ENCODE data around the gene SPATA13.

The SPATA13 gene

GRCh38 chr13:24221007-24221406 is 60.5 kb downstream of the SPATA13 start:
- TF ChIP-seq TAF1 (IDR thresholded peaks at IDR 0.05; ENCODE audit: borderline replicate concordance, insufficient read depth, low read length): no peak
- TF ChIP-seq REST (IDR thresholded peaks at IDR 0.05; ENCODE audit: insufficient read depth in 1 of 2, low read depth in 2 of 2, low read length in 2 of 2): no peak
- TF ChIP-seq FOXP2 (optimal IDR thresholded peaks at IDR 0.05; ENCODE audit: borderline replicate concordance, extremely low read depth, extremely low read length, insufficient read depth): no peak
- no peak for TF ChIP-seq SIN3A (IDR thresholded peaks at IDR 0.05; ENCODE audit: borderline replicate concordance, insufficient read depth, low read length)
- no peak for TF ChIP-seq POLR2AphosphoS5 (IDR thresholded peaks at IDR 0.05; ENCODE audit: low read depth, low read length)

GRCh38 chr13:24222756-24223155 is 62.2 kb downstream of the SPATA13 start:
- no peak for TF ChIP-seq SIN3A (IDR thresholded peaks at IDR 0.05; ENCODE audit: borderline replicate concordance, insufficient read depth, low read length)
- no peak for TF ChIP-seq TAF1 (IDR thresholded peaks at IDR 0.05; ENCODE audit: borderline replicate concordance, insufficient read depth, low read length)
- TF ChIP-seq REST (IDR thresholded peaks at IDR 0.05; ENCODE audit: insufficient read depth in 1 of 2, low read depth in 2 of 2, low read length in 2 of 2): no peak
- TF ChIP-seq FOXP2 (optimal IDR thresholded peaks at IDR 0.05; ENCODE audit: borderline replicate concordance, extremely low read depth, extremely low read length, insufficient read depth): no peak
- TF ChIP-seq POLR2AphosphoS5 (IDR thresholded peaks at IDR 0.05; ENCODE audit: low read depth, low read length): no peak

- TF ChIP-seq TAF1 (IDR thresholded peaks at IDR 0.05; ENCODE audit: borderline replicate concordance, insufficient read depth, low read length): no peak
- TF ChIP-seq FOXP2 (optimal IDR thresholded peaks at IDR 0.05; ENCODE audit: borderline replicate concordance, extremely low read depth, extremely low read length, insufficient read depth): no peak
- no peak for TF ChIP-seq REST (IDR thresholded peaks at IDR 0.05; ENCODE audit: insufficient read depth in 1 of 2, low read depth in 2 of 2, low read length in 2 of 2)
- TF ChIP-seq POLR2AphosphoS5 (IDR thresholded peaks at IDR 0.05; ENCODE audit: low read depth, low read length): no peak
- no peak for TF ChIP-seq SIN3A (IDR thresholded peaks at IDR 0.05; ENCODE audit: borderline replicate concordance, insufficient read depth, low read length)
These were observed 63.1 kb downstream of the SPATA13 start for GRCh38 chr13:24223341-24224231.

GRCh38 chr13:24224232-24224680 is 63.7 kb downstream of the SPATA13 start:
- TF ChIP-seq FOXP2 (optimal IDR thresholded peaks at IDR 0.05; ENCODE audit: borderline replicate concordance, extremely low read depth, extremely low read length, insufficient read depth) (no peak), TAF1 (IDR thresholded peaks at IDR 0.05; ENCODE audit: borderline replicate concordance, insufficient read depth, low read length) (no peak), POLR2AphosphoS5 (IDR thresholded peaks at IDR 0.05; ENCODE audit: low read depth, low read length) (no peak), REST (IDR thresholded peaks at IDR 0.05; ENCODE audit: insufficient read depth in 1 of 2, low read depth in 2 of 2, low read length in 2 of 2) (no peak), SIN3A (IDR thresholded peaks at IDR 0.05; ENCODE audit: borderline replicate concordance, insufficient read depth, low read length) (no peak)

Data from PFSK-1 (cell line).